ENCODE results near the gene AGO4. TPM values are rescaled to one million over a fixed set of nuclear protein-coding genes. Genes with fewer than 3 reads are reported as not detected.

AGO4 gene
- total and polyA plus RNA-seq, 2 of the 4 experiments (the other 2 are of a cell fraction) = 8.2 to 9.2 TPM

- Histone ChIP-seq H3K4ac (ENCODE audit: low read depth, low read length) (no peak overlapping the region), H4K8ac (ENCODE audit: low read depth in 2 of 2, low read length in 2 of 2) (no peak overlapping the region), H2AK9ac (replicated peaks; ENCODE audit: low read depth, low read length, poor library complexity) (no peak overlapping the region), H3K23ac (ENCODE audit: low read depth, low read length) (no peak overlapping the region), H4K20me1 (ENCODE audit: insufficient read depth, low read length) (no peaks in the 10 kb centered on the region), H3K4me1 (ENCODE audit: control insufficient read depth, insufficient read depth, low read length) (no peaks in the 10 kb centered on the region), H3K27ac (ENCODE audit: insufficient read depth, low read length) (no peak overlapping the region), H3K9ac (ENCODE audit: low read depth, low read length) (no peak overlapping the region), H4K5ac (ENCODE audit: low read depth, low read length) (no peak overlapping the region), H3K79me1 (ENCODE audit: low read depth in 1 of 2, low read length in 2 of 2) (no peaks in the 10 kb centered on the region), H3K56ac (ENCODE audit: extremely low read depth, insufficient read depth, low read length) (no peak overlapping the region), H3K36me3 (ENCODE audit: control insufficient read depth, insufficient read depth, low read length) (no peaks in the 10 kb centered on the region), H4K91ac (ENCODE audit: insufficient read depth, low read depth, low read length) (no peak overlapping the region), H3K4me2 (ENCODE audit: low read depth, low read length) (no peak overlapping the region), H3K14ac (replicated peaks; ENCODE audit: low read depth, low read length) (no peak overlapping the region), H2AK5ac (ENCODE audit: low read depth, low read length) (no peak overlapping the region), H3K9me3 (ENCODE audit: control insufficient read depth, insufficient read depth, low read length) (no peaks in the 10 kb centered on the region), H2BK120ac (ENCODE audit: low read depth, low read length) (no peak overlapping the region), H3K18ac (ENCODE audit: low read depth, low read length) (no peak overlapping the region), H2BK20ac (ENCODE audit: low read depth, low read length) (no peak overlapping the region), H3K27me3 (ENCODE audit: control insufficient read depth, insufficient read depth, low read length) (no peaks in the 10 kb centered on the region; the same call in 1 of the 2 replicates), H2AFZ (replicated peaks; ENCODE audit: low read length, poor library complexity) (no peak overlapping the region), H3K9me1 (ENCODE audit: insufficient read depth, low read length) (no peaks in the 10 kb centered on the region), H2BK5ac (ENCODE audit: low read depth, low read length, poor library complexity, severe bottlenecking) (no peak overlapping the region), H3K4me3 (ENCODE audit: insufficient read depth, low read depth, low read length) (no peak overlapping the region), H2BK15ac (ENCODE audit: low read depth, low read length) (no peak overlapping the region)
- WGBS, 2 experiments (ENCODE audit: extremely low coverage in 2 of 2, insufficient read length in 1 of 2) = no CpG with 5 or more reads among the region's 5 CpGs
- dilution Hi-C loops (cut with HindIII; ENCODE audit: low sequenced_read_pairs, unreplicated experiment) = no loop called here
- intact Hi-C loops (cut with micrococcal nuclease) = no loop called here
- BruUV-seq (replicated peaks) = no TSS peak
- ATAC-seq (ENCODE audit: low read depth) (peak; percentile 89), DNase-seq (peak; percentile 27)
- no peak for TF ChIP-seq CEBPB (IDR thresholded peaks at IDR 0.05; ENCODE audit: low read depth, low read length)
- TF ChIP-seq BHLHE40 (IDR thresholded peaks at IDR 0.05; ENCODE audit: low read depth, low read length) = no peak
- TF ChIP-seq MAFK (IDR thresholded peaks at IDR 0.05; ENCODE audit: low read depth, low read length) = no peak
- no peak for TF ChIP-seq MXI1 (IDR thresholded peaks at IDR 0.05; ENCODE audit: borderline replicate concordance, low read depth, low read length)
- TF ChIP-seq CTCF (conservative IDR thresholded peaks at IDR 0.05; ENCODE audit: low read depth, low read length) = no peak
- TF ChIP-seq RAD21 (IDR thresholded peaks at IDR 0.05; ENCODE audit: low read length) = no peak
- no peak for TF ChIP-seq CHD1 (IDR thresholded peaks at IDR 0.05; ENCODE audit: low read depth, low read length)
- TF ChIP-seq FOS (IDR thresholded peaks at IDR 0.05; ENCODE audit: low read depth, low read length) = no peak
- no peak for TF ChIP-seq MAZ (IDR thresholded peaks at IDR 0.05; ENCODE audit: borderline replicate concordance, low read depth, low read length)
- no peak for TF ChIP-seq POLR2A (IDR thresholded peaks at IDR 0.05; ENCODE audit: low read depth, low read length)
- POLR2A ChIA-PET (ENCODE audit: unreplicated experiment) = no interaction called here
- CTCF ChIA-PET = no interaction called here
- in situ Hi-C loops (cut with MboI; ENCODE audit: low sequenced_read_pairs) = no loop called here
Observed at GRCh38 chr1:35876988-35877387, 69.2 kb downstream of the AGO4 start.

Measured in IMR-90 (cell line).